HG02623 (cell line): ENCODE measurements around the gene CDH23.

ENCODE experiments used
- ATAC-seq: cut with Tn5 transposase; IDR thresholded peaks from one replicate; pipeline ENCODE4 v1.9.1; 2021; ENCODE audit warnings: moderate library complexity; ENCODE audit not compliant: unreplicated experiment

CDH23 gene

GRCh38 chr10:71695502-71696476 is 299.1 kb downstream of the CDH23 start:
- no peak for ATAC-seq

- ATAC-seq = no peak
Observed at GRCh38 chr10:71696628-71697326, 300.1 kb downstream of the CDH23 start.

GRCh38 chr10:71697938-71698709 is 301.4 kb downstream of the CDH23 start:
- no peak for ATAC-seq

- ATAC-seq = no peak
Observed at GRCh38 chr10:71698737-71699136, 302.0 kb downstream of the CDH23 start.

GRCh38 chr10:71700731-71701368 is 304.1 kb downstream of the CDH23 start:
- no peak for ATAC-seq

GRCh38 chr10:71701496-71702132 is 304.9 kb downstream of the CDH23 start:
- no peak for ATAC-seq

- no peak for ATAC-seq
Observed at GRCh38 chr10:71703577-71703976, 306.9 kb downstream of the CDH23 start.

GRCh38 chr10:71704816-71705215 is 308.1 kb downstream of the CDH23 start:
- ATAC-seq = no peak

- no peak for ATAC-seq
Observed at GRCh38 chr10:71705582-71705981, 308.9 kb downstream of the CDH23 start.

GRCh38 chr10:71706216-71707121 is 309.7 kb downstream of the CDH23 start:
- ATAC-seq = no peak

GRCh38 chr10:71707240-71707789 is 310.6 kb downstream of the CDH23 start:
- ATAC-seq = no peak

GRCh38 chr10:71708301-71708703 is 311.6 kb downstream of the CDH23 start:
- ATAC-seq = no peak

GRCh38 chr10:71708897-71709882 is 312.5 kb downstream of the CDH23 start:
- no peak for ATAC-seq

GRCh38 chr10:71710519-71710918 is 313.8 kb downstream of the CDH23 start:
- no peak for ATAC-seq

- ATAC-seq = no peak
Observed at GRCh38 chr10:71711052-71711623, 314.4 kb downstream of the CDH23 start.

GRCh38 chr10:71712170-71712569 is 315.4 kb downstream of the CDH23 start:
- no peak for ATAC-seq

- ATAC-seq = no peak
Observed at GRCh38 chr10:71712572-71713134, 315.9 kb downstream of the CDH23 start.
